Astrocyte of the cerebellum (primary cell): Measurements from ENCODE around the gene CFLAR.

ENCODE experiments used
- DNase-seq: peaks from one replicate; pipeline ENCODE4 v3.0.0-alpha.2; 2011; ENCODE audit warnings: low read depth
- H3K4me3 ChIP-seq: 2 replicates; pipeline ENCODE4 v1.5.1; 2011; ENCODE audit warnings: mild to moderate bottlenecking, low read depth, low read length, moderate library complexity
- CTCF ChIP-seq: IDR thresholded peaks from 2 replicates; pipeline ENCODE4 v1.5.1; 2012; ENCODE audit warnings: low read length, low read depth, moderate library complexity, mild to moderate bottlenecking; ENCODE audit errors: missing control alignments
- in situ Hi-C: cut with HindIII; loops from 2 replicates; pipeline ENCODE4 v1.10.0; 2017; ENCODE audit warnings: low sequenced_read_pairs

The CFLAR gene

GRCh38 chr2:201127570-201127969 is 11.6 kb downstream of the CFLAR start:
- in situ Hi-C loops, result no loop called here
- no peak overlapping the region for H3K4me3 ChIP-seq
- no peak for TF ChIP-seq CTCF
- peak; percentile 38 for DNase-seq

DNA sequence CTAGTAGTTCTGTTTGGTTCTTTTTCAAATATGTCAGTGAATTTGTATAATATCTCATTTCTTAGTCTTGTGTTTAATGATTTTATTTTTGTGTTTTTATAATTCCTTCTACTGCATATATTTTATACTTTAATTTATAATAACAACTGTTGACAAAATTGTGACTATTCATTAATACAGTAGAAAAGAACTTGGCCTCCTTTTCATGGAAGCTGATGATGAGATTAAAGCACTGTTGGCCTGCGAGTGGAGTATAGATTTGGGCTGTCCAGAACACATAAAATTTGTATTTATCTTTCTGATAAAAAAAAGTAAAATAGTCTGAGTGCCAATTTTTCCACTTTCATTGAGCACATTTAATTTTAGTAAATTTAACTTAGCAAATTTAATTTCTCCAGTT is 12.1 kb downstream of the CFLAR start:
- DNase-seq, result no peak
- TF ChIP-seq CTCF, result no peak
- in situ Hi-C loops, result no loop called here
- H3K4me3 ChIP-seq, result no peak overlapping the region

- in situ Hi-C loops, result no loop called here
- H3K4me3 ChIP-seq, result no peak overlapping the region
- peak; percentile 37 for DNase-seq
- TF ChIP-seq CTCF, result no peak
Measured at GRCh38 chr2:201128933-201129505, 13.1 kb downstream of the CFLAR start.

DNA sequence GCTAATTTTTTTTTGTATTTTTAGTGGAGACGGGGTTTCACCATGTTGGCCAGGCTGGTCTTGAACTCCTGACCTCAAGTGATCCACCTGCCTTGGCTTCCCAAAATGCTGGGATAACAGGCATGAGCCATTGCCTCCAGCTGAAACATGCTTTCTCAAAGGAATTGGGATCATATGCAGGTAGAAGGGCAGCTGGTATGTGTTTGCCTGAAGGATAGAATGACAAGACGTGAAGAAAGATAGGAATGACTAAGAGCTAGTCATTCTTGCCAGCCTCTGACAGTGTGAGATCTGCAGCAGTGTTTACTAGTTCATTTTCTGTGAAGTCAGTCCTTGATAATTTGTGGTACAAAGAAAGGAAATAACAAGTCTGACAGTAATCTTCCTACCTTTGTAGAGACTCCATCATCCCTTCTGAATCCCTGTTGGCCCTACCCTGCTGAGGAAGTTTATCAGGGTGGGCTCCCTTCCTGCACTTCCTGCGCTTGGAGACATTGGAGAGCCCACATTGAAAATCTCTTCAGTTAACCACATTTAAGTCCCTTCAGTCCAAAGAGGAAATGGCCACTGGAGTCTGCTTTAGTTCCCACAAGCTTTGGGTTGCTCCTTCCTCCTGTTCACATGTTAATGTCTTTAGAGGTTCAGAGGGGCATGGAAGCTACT is 14.7 kb downstream of the CFLAR start:
- in situ Hi-C loops, result no loop called here
- peak; percentile 27 for DNase-seq
- no peak for TF ChIP-seq CTCF
- H3K4me3 ChIP-seq, result no peak overlapping the region

GRCh38 chr2:201132518-201132917 is 16.6 kb downstream of the CFLAR start:
- TF ChIP-seq CTCF, result no peak
- in situ Hi-C loops, result no loop called here
- no peak for DNase-seq
- H3K4me3 ChIP-seq, result no peak overlapping the region

GRCh38 chr2:201135386-201135785 is 19.4 kb downstream of the CFLAR start:
- DNase-seq, result no peak
- no peak overlapping the region for H3K4me3 ChIP-seq
- TF ChIP-seq CTCF, result no peak
- in situ Hi-C loops, result no loop called here
